Stimulated activated memory B cell treated with anti-CD40 and anti-IgM and Interleukin-4, amounts not matched to agents 10 μg/mL and 1 μg/mL and 100 μg/mL, for 72 hours (primary cell): ENCODE measurements around the gene ARL17A.
"Not testable (repeated sequence)": the region's sequence is repeated elsewhere in the genome, so short reads cannot be mapped to it uniquely, and the experiment has no call there.

Experiments
- ATAC-seq: fragments of 150-1000 bp; cut with Tn5 transposase; 2 replicates; pipeline ENCODE4 v1.10.0; 2021
- H3K27ac Mint-ChIP-seq: one replicate; pipeline ENCODE4 v1.8.0; 2022; ENCODE audit warnings: mild to moderate bottlenecking, mixed read lengths
- H3K27me3 Mint-ChIP-seq: one replicate; pipeline ENCODE4 v1.8.0; 2022; ENCODE audit warnings: mixed read lengths
- H3K36me3 Mint-ChIP-seq: one replicate; pipeline ENCODE4 v1.8.0; 2022; ENCODE audit warnings: mixed read lengths
- H3K4me1 Mint-ChIP-seq: one replicate; pipeline ENCODE4 v1.8.0; 2022; ENCODE audit warnings: mixed read lengths
- H3K4me3 Mint-ChIP-seq: one replicate; pipeline ENCODE4 v1.8.0; 2022; ENCODE audit warnings: mild to moderate bottlenecking, moderate library complexity, mixed read lengths
- H3K9me3 Mint-ChIP-seq: one replicate; pipeline ENCODE4 v1.8.0; 2022; ENCODE audit warnings: mixed read lengths

The ARL17A gene

GRCh38 chr17:46580082-46580481 is 591 bp upstream of the ARL17A start:
- not testable (repeated sequence) for H3K27me3 Mint-ChIP-seq, H3K4me1 Mint-ChIP-seq, H3K36me3 Mint-ChIP-seq, H3K27ac Mint-ChIP-seq, H3K9me3 Mint-ChIP-seq
- peak overlapping the region; percentile 54 for H3K4me3 Mint-ChIP-seq
- peak; percentile 60 for ATAC-seq

GRCh38 chr17:46571796-46572195 is 7.7 kb downstream of the ARL17A start:
- ATAC-seq, H3K27me3 Mint-ChIP-seq, H3K27ac Mint-ChIP-seq, H3K9me3 Mint-ChIP-seq, H3K4me3 Mint-ChIP-seq, H3K4me1 Mint-ChIP-seq, H3K36me3 Mint-ChIP-seq: not testable (repeated sequence)

GRCh38 chr17:46566980-46567379 is 12.5 kb downstream of the ARL17A start:
- not testable (repeated sequence) for H3K4me1 Mint-ChIP-seq, H3K27me3 Mint-ChIP-seq, H3K27ac Mint-ChIP-seq, H3K4me3 Mint-ChIP-seq, ATAC-seq, H3K9me3 Mint-ChIP-seq, H3K36me3 Mint-ChIP-seq

- H3K27me3 Mint-ChIP-seq, H3K9me3 Mint-ChIP-seq, H3K4me1 Mint-ChIP-seq, H3K36me3 Mint-ChIP-seq, H3K4me3 Mint-ChIP-seq, H3K27ac Mint-ChIP-seq: not testable (repeated sequence)
- ATAC-seq, result peak; percentile 86
These were observed 13.2 kb downstream of the ARL17A start for GRCh38 chr17:46566284-46566683.

GRCh38 chr17:46560048-46560447 is 19.4 kb downstream of the ARL17A start:
- ATAC-seq, H3K27me3 Mint-ChIP-seq, H3K9me3 Mint-ChIP-seq, H3K36me3 Mint-ChIP-seq, H3K27ac Mint-ChIP-seq, H3K4me3 Mint-ChIP-seq, H3K4me1 Mint-ChIP-seq: not testable (repeated sequence)

GRCh38 chr17:46559155-46559554 is 20.3 kb downstream of the ARL17A start:
- H3K27ac Mint-ChIP-seq, H3K4me1 Mint-ChIP-seq, ATAC-seq, H3K9me3 Mint-ChIP-seq, H3K4me3 Mint-ChIP-seq, H3K27me3 Mint-ChIP-seq, H3K36me3 Mint-ChIP-seq: not testable (repeated sequence)

GRCh38 chr17:46548607-46549006 is 30.9 kb downstream of the ARL17A start:
- H3K4me1 Mint-ChIP-seq, H3K4me3 Mint-ChIP-seq, H3K36me3 Mint-ChIP-seq: not testable (repeated sequence)

GRCh38 chr17:46534716-46535115 is 44.8 kb downstream of the ARL17A start:
- not testable (repeated sequence) for H3K36me3 Mint-ChIP-seq, H3K4me3 Mint-ChIP-seq, H3K4me1 Mint-ChIP-seq, H3K27ac Mint-ChIP-seq, H3K27me3 Mint-ChIP-seq, H3K9me3 Mint-ChIP-seq, ATAC-seq

More at GRCh38 chr17:46548607-46549006, 30.9 kb downstream of the ARL17A start:
- not testable (repeated sequence) for H3K27me3 Mint-ChIP-seq, H3K9me3 Mint-ChIP-seq, H3K27ac Mint-ChIP-seq, ATAC-seq

- not testable (repeated sequence) for H3K9me3 Mint-ChIP-seq, ATAC-seq, H3K4me3 Mint-ChIP-seq, H3K4me1 Mint-ChIP-seq, H3K27ac Mint-ChIP-seq, H3K36me3 Mint-ChIP-seq, H3K27me3 Mint-ChIP-seq
These were observed 67.3 kb downstream of the ARL17A start, which contains the start of gene LRRC37A2 for GRCh38 chr17:46512168-46512567. LRRC37A2 (plus strand) TSS chr17:46512468; CDS start chr17:46512713, 245 bp downstream.

GRCh38 chr17:46505896-46506295 is 73.6 kb downstream of the ARL17A start:
- not testable (repeated sequence) for H3K9me3 Mint-ChIP-seq, H3K27ac Mint-ChIP-seq, ATAC-seq, H3K36me3 Mint-ChIP-seq, H3K27me3 Mint-ChIP-seq, H3K4me1 Mint-ChIP-seq, H3K4me3 Mint-ChIP-seq

GRCh38 chr17:46499437-46500139 is 79.9 kb downstream of the ARL17A start:
- not testable (repeated sequence) for ATAC-seq, H3K27me3 Mint-ChIP-seq, H3K36me3 Mint-ChIP-seq, H3K4me1 Mint-ChIP-seq, H3K27ac Mint-ChIP-seq, H3K4me3 Mint-ChIP-seq, H3K9me3 Mint-ChIP-seq

- H3K27me3 Mint-ChIP-seq, H3K36me3 Mint-ChIP-seq, H3K27ac Mint-ChIP-seq, ATAC-seq, H3K9me3 Mint-ChIP-seq, H3K4me3 Mint-ChIP-seq, H3K4me1 Mint-ChIP-seq: not testable (repeated sequence)
These were observed 87.5 kb downstream of the ARL17A start for GRCh38 chr17:46492021-46492420.

- not testable (repeated sequence) for H3K36me3 Mint-ChIP-seq, H3K4me1 Mint-ChIP-seq, H3K27ac Mint-ChIP-seq, H3K27me3 Mint-ChIP-seq, H3K4me3 Mint-ChIP-seq, ATAC-seq, H3K9me3 Mint-ChIP-seq
These were observed 98.2 kb downstream of the ARL17A start for GRCh38 chr17:46481310-46481709.

- ATAC-seq, H3K4me3 Mint-ChIP-seq, H3K4me1 Mint-ChIP-seq, H3K27ac Mint-ChIP-seq, H3K36me3 Mint-ChIP-seq, H3K27me3 Mint-ChIP-seq, H3K9me3 Mint-ChIP-seq: not testable (repeated sequence)
These were observed 100.7 kb downstream of the ARL17A start for GRCh38 chr17:46478823-46479222.

GRCh38 chr17:46475583-46475982 is 103.9 kb downstream of the ARL17A start:
- not testable (repeated sequence) for H3K4me3 Mint-ChIP-seq, H3K9me3 Mint-ChIP-seq, H3K27ac Mint-ChIP-seq, H3K4me1 Mint-ChIP-seq, H3K27me3 Mint-ChIP-seq, H3K36me3 Mint-ChIP-seq, ATAC-seq

GRCh38 chr17:46474489-46474888 is 105.0 kb downstream of the ARL17A start:
- not testable (repeated sequence) for H3K4me3 Mint-ChIP-seq, ATAC-seq

GRCh38 chr17:46467618-46468017 is 111.9 kb downstream of the ARL17A start:
- not testable (repeated sequence) for H3K27me3 Mint-ChIP-seq, H3K9me3 Mint-ChIP-seq

More at GRCh38 chr17:46474489-46474888, 105.0 kb downstream of the ARL17A start:
- H3K27ac Mint-ChIP-seq, H3K27me3 Mint-ChIP-seq, H3K36me3 Mint-ChIP-seq, H3K9me3 Mint-ChIP-seq, H3K4me1 Mint-ChIP-seq: not testable (repeated sequence)

More at GRCh38 chr17:46467618-46468017, 111.9 kb downstream of the ARL17A start:
- H3K4me3 Mint-ChIP-seq, H3K27ac Mint-ChIP-seq, H3K4me1 Mint-ChIP-seq, H3K36me3 Mint-ChIP-seq, ATAC-seq: not testable (repeated sequence)
